Activated T-cell treated with anti-CD3 and anti-CD28 coated beads for 24 hours (primary cell): ENCODE measurements around the gene KHDRBS2.

ENCODE experiments used
- DNase-seq: peaks from one replicate; pipeline ENCODE4 v3.0.0-alpha.2; 2020; ENCODE audit warnings: low read depth

Gene KHDRBS2

DNA sequence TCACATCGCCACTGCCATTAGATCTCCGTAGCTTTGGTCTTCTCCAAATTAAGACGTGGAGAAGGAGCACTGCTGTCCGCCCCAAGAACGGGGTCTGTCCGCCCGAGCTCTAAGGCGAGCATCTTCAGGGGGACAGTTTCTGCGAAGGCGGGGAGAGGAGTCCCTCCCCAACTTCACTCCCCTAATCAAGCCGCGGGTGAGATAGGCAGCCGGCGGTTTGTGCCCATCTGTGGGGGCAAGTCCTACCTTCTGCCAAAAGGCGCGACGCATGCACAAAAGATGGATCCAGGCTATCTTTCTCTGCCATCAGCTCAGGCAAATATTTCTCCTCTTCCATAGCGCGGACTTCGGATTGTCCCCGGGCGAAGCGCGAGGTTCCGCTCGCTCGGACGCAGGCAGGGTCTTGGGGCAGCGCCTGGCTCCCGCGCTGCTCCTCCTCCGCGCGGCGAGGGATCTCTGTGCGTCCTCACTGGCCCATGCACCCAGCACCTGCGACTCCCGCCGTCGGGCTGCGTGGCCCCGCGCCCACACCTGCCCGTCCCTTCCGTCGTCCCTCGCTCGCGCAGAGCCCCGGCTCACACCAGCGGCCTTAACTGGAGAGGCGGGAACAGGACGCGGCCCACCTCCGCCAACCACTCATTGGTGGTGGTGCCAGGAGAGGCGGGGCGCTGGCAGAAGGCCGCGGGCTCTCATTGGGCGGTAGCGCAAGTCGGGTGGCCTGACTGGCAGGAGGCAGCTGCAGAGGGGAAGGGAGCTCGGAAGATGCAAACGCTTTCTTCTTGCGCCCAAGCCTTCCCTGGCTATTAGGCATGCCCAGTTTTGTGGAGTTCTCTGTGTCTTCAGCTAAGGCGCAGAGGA, at the start of gene KHDRBS2:
KHDRBS2 (minus strand) TSS at position 614 of the 858 bp plus-strand sequence.
- no peak for DNase-seq

DNA sequence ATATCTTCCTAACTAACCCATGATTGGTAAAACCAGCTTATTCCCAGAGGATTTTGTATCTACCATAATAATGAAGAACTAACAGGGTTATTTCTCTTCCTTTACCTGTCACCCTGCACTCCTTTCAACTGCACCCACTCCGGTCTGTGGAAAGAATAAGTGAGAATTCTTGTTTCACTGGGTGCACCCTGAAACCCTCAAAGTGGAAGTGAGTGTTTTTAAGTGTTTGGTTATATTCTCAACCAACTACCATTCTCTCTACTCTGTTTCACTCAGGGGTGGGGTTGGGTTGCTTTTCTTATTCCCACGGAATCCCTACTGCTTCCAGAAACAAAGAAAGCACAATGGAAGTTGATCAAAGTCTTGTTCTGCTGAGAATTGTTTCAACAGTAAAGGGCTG, 42.6 kb upstream of the KHDRBS2 start:
- DNase-seq = no peak

DNA sequence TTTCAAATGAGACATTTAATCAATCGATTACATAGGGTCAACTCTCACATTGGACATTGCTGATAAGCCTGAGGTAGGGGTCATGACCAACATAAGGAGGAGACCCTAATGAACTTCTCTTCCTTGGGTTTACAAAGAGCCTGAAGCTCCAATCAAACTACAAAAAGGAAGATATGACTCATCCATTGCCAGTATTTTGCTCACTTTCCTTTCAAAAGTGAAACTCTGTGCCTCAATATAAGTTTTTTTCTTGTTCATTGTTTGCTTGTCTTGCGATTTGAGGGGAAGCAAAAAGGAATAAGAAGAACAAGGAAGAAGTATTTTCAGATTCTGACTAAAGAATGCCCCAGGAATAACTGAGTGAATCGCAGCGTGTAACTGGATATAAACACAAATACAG, 38.8 kb upstream of the KHDRBS2 start:
- DNase-seq = no peak

DNA sequence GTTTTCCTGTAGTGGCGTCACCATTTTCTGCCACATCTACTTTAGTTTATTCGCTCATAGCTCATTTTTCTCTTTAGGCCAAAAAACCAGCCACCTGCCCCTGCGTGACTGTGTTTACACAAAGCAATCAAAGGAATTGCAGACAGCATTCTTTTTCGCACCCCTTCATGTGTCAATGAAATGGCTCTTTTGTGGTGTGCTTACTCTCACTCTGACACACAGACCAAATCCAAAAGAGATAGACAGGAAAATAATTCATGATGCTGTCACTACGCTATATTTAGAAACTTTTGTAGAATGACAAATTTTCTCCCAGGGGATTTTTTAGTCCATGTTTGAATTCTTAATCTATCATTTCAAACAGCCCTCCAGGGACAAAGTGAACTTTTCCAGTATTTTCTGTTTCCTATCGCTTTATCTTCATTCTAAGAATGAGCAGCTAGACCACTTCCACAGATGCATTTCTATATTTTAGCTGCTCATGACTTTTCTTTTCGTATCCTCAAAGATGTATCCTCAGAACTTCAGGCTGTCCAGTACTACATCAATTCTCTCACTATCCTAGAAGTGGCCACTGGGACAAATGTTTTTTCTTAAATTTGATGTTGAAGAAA, 37.9 kb upstream of the KHDRBS2 start:
- DNase-seq = no peak

DNA sequence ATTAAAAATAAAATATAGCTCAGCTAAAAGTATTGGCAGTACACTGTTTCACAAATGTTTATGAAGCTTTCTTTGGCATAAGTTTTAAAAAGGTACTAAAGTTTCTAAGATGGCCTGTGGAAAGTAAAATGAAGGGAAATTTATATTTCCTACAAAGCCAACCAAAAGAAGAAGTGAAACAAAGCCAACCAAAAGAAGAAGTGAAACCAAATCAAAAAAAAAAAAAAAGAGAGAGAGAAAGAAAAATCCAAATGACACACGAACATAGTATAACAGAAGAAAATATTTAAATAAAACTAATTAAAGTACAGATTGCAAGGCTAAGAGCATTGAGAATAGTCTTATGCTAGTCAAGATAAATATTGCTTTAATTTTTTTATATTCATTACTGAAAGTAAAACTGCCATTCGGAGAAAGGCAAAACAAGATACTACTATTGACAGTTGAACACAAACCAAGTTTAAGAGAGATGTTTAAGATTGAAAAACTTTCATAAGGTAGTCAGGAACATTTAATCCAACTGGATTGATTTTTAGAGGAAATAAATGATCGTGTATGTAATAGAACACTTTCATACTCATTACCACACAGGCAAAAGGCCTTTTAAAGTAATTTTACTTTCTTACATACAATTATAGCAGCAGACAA, 12.8 kb upstream of the KHDRBS2 start:
- no peak for DNase-seq

DNA sequence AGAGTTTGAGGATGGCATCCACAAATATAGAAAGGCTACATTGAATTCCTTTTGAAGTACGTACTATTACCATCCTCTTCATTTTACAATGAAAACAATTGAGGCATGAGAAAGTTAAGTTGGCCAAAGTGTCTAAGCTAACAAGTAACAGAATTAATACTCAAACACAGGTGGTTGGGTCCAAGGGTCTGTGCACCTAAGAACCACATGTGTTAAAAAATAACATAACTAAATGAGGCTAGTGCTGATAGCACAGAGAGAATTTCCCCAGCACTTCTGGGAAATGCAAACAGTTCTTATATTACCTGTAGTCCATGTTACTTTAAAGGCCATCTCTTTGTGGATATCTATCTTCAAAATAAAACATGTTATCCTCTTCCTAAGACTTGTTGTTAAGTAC, 10.5 kb upstream of the KHDRBS2 start:
- no peak for DNase-seq

DNA sequence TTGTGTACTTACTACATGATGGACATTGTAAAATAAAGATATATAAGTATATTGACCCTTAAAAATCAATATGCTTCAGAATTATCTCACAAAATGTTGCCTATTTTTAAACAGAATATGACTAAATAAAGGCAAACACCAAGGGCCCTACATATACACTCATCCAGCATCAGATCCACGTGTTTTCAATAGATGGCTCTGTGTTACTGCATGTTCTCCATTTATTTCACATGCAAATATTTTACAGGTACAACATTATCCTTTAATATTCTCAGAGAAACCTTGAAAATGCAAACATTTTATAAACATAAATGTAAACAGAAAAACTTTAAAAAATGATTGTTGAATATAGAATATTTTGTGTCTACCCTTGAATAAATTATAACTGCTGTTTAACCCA, 2.9 kb upstream of the KHDRBS2 start:
- DNase-seq = no peak

DNA sequence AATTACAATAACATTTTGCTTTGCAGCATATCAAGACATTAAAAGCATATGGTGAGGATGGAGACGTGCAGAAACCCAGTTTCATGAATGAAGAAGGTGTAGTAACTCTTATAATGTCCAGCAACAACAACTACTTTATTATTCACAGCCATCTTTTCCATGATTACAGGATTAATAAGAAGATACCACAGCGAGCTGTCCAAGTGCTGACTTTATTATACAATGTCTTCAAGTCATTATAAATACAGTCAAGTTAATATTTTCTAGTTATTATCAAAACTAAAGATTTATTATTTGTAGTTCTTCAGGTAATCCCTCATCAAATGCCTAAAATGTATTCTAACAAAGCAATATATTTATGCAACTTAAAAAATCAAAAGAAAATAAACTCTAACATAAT, 2.5 kb upstream of the KHDRBS2 start:
- no peak for DNase-seq

DNA sequence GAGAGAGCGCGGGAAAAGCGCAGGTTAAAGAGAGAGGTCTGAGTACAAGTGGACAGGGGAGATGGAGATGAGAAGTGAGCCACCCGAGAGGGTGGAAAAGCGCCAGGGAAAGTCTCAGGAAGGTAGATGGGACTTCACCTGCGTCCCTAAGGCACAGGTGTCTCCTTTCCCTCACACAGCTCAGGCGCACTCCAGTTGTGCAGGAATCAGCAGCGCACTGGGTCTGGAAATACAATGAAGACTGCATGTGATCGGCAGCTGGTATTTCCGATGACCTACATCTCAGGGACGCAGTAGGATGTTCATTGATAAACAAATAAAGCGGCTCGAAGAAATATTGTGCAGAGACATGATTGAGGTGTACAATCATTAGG, 432 bp upstream of the KHDRBS2 start:
- no peak for DNase-seq

DNA sequence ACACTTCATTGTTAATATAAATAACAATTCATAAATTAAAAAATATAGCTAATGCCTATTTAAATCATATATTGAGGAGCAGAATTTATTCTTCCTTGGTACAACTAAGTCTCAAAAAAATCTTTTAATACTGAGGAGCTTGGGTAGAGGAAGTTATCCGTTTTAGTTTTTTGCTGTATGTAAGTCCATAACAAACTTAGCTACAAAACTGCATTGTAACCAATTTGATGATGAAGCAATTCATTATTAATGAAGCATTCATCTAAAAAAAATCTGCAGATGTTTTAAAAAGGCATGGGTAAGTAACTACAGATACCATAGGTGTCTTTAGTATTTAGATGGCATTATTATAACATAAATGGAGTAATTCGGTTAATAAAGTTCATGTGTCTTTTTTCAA, 1.3 kb downstream of the KHDRBS2 start:
- DNase-seq = no peak

DNA sequence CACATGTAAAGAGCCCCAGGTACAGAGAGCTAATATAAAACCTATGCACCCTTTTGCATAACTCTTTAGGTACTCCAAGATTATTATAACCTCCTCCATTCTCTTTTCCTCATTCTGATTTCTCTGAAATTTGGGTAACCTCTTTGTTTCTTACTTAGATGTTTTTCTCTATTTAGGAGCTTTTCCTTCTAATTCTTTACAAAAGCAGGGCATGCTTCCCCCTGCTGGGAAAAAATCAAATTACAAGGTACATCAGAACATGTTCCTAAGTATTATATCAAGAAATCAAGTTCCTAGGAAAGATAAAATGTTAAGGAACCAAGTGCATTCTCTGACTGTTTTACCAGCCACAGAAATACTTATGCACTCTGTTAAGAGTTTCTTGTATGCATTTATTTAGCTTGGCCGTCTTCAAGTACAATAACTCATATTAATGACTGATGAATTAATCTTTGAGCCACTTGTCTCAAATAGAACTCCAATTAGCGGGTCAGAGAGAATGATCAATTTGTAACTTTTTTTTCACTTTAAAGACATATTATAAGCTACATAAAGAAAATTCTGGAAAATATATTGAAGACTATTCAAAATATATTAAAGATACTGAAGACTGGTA, 2.1 kb downstream of the KHDRBS2 start:
- no peak for DNase-seq

DNA sequence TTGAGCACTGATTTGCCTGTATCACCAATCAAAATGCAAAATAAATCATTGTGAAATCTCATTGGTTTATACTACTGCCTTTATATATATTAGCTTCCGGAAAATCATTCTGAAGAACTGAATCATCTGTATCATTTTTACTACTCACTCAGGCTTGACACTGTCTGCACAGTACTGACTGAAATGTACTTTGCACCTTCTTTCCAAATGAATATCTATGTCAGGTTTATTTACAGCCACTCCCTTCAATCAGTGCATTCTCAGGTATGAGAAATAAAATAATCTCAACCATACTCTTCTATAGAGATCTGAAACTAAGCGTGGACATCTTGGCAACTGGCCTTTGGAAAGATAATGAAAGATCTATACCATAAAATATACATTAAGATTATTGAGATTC, 2.7 kb downstream of the KHDRBS2 start:
- DNase-seq = no peak

DNA sequence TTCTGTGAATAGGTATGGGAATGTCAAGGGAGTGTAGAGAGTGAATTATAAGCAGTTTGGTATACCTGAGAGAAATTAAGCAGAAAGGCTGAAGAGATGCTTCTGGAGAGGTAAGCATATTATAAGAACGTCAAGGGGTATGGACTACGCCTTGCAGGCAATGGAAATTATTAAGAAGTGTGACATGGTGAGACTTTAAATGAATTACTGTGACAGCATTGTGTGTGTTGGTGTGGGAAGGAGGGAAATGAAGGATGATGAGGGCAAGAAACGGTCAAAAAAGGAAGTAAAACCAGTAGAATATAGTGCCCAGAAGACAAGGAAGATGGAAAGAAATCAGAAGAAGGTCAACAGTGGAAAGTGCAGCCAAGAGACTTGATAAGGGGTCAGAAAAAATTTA, 5.9 kb downstream of the KHDRBS2 start:
- no peak for DNase-seq

DNA sequence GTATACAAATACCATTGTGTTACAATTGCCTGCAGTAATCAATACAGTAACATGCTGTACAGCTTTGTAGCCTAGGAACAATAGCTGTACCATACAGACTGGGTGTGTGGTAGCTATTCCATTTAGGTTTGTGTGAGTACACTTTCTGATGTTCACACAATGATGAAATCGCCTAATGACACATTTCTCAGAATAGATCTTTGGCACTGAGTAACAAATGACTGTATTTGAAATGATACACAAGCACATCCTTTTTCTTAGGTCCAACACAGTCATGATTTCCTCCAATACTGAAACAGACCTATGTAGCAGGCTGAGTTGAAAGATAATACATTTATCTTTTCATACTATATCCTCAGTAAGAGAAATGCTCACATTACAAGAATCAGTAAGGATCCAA, 13.9 kb downstream of the KHDRBS2 start:
- DNase-seq = no peak

DNA sequence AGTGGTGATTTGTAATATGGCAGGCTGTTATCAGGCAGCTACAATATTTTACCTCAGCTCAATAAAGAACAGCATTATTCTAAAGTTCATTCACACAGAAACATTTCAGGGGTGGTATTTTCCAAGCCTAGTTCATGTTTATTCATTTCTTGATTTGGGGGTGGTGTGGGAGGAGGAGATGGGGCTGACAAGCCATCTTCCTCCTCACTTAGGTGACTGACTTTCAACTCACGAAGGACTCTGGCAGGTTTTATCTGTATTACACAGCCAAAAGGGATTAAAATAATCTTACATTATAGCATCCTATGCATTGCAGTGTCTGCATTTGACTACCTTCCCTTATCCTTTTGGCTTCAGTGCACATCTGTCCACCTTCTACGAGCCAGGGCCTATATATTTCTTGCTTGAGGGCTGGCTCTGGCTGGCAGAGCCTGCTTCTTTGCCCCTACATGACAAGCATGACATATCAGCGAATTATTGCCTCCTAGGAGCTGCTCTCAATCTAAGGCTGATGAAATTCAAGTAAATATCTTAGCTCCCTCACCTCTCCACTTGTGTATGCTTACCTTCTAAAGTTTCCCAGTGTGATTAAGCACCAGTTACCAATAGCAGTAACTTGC, 20.0 kb downstream of the KHDRBS2 start:
- DNase-seq = no peak

DNA sequence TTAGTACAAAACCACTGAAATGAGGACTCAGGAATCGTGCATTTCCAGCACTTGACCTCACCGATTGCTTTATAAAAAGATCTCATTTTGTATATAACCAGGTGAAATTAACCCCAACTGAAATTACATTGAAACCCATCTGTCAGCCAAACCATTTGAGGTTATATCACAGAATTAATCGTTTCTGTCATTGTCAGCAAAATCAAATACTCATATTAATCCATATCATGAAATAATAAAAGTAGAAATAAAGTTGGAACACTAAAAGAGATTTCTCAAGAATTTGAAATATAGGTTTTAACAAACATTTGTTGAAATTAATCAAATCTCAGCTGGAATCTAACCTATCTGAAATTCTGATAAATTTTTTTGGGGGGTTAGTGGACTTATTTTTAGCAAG, 23.7 kb downstream of the KHDRBS2 start:
- no peak for DNase-seq

DNA sequence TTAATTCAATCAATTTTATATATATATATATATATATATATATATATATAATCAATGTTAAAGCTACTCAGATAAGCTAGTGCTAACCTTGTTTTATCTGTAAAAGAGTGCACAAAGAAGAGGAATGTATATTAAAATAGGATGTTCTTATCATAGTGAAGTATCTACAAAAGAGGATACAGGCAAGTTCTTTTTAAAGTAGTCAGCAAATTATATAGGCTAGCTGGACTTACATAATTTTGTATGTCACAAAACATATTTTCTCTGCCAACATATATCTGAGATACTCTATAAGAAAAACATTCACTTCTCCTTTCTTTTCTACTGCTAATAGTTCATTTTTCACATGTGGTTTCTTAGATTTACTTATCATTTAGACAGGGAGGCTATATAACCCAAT, 39.9 kb downstream of the KHDRBS2 start:
- no peak for DNase-seq

DNA sequence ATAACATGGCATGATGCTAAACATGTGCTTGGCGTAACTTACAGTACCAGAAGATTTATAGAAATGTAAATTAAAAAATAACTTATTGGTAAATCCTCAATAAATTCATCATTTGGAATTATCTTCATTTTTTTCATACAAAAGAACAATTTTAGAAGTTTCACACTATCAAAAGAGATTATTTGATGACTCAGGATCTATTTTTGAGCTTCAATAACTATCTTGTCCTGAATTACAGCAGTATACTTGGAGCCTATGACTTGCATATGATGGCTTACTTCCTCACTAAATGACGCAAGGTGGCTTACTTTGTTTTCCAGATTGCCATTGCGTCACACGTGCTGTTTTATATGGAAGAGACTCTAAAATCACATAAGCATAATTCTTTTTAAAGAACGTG, 49.2 kb downstream of the KHDRBS2 start:
- no peak for DNase-seq

DNA sequence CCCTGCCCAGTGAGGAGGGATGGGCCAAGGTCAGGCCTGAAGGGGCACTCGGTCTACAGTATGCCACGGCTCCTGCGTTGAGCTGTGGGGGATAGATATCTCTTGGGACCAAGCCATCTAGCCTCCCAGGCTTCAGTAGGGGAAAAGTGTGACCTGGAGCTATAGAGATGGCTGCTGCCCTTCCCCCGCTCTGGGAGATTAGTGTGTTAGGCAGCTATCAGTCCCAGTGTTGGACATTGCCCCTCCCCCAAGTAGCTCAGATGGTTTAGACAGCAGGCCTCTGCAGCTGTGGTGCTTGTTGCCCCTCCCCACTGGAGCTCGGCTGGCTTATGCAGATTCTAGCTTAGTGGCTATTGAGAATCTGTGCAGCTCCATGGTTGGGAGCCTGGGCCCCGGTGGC, 56.8 kb downstream of the KHDRBS2 start:
- DNase-seq = no peak

DNA sequence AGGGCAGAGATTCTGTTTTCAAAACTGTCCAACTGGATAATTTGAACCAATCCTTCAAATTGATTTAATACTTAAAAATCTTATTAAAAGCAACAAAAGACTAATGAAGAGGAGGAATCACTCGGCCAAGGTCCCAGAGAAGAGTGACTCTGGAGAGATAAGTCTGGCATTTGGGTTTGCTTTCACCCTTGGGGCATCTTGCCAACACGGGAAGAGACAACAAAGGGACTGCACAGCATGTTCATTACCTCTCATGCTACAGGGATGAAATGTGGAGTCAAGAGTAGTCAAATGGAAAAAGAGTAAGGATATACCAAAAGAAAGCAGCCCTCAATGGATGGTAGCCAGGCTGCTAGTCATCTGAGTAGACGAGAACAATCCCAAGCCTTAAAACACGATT, 68.2 kb downstream of the KHDRBS2 start:
- no peak for DNase-seq

DNA sequence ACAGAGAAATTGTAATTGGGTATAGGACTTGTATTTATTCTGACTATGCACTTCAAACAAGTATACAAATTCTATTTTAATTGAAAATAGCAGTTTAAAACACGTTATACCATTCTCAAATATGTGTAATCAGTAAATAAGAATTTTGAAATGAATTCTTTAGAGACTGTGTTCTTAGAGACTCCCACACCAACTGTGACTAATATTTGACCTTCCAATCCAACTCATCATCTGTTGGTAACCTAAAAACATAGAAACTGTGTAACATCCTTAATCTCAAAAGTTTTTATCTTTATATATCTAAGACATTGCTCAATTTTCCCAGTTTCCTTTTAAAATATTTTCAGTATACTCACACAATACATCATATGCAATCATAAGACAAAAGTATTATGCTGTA, 83.9 kb downstream of the KHDRBS2 start:
- no peak for DNase-seq

DNA sequence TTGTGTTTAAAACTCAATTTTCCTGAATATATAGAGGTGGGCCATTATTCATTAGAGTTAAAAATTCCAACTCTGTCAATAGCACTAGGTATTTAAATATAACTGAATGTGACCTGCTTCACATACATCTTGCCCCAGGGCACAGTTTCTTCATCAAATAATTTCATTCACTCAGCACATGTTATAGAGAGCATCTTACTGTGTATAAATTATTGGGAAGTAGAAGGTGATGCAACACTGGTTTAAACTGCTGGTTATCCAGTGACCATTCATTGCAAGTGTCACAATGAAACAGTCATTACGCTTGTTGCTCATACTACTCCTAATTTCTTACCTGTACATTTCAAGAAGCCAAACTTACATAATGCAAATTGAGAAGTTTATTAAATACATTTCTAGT, 93.4 kb downstream of the KHDRBS2 start:
- DNase-seq = no peak

DNA sequence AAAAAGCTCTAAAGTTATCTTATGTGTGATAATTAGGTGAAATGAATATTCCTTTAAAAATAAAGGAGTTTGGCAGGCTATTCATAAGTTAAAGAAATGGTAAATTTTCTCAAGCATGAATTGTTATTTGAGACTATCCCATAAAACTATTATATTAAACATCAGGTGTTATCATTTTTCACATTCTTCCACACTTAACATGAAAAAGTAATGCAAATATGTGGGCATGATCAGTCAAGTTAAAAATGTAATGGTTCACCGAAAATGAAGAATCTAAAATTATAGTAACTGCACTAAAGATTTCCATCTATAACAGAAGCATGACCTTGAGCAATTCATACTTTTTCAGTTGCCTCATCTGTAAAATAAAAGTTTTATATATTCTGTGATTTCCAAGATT, 110.8 kb downstream of the KHDRBS2 start:
- DNase-seq = no peak
